ENCODE data around the gene PIK3C3. TPM values are rescaled to one million over a fixed set of nuclear protein-coding genes. Genes with fewer than 3 reads are reported as not detected.

Gene PIK3C3
- total and polyA plus RNA-seq, 9 of the 15 experiments (the other 6 are each of a cell fraction or from before 2014, with no cell fraction given) = 27.0 to 101 (median 42.9) TPM

DNA sequence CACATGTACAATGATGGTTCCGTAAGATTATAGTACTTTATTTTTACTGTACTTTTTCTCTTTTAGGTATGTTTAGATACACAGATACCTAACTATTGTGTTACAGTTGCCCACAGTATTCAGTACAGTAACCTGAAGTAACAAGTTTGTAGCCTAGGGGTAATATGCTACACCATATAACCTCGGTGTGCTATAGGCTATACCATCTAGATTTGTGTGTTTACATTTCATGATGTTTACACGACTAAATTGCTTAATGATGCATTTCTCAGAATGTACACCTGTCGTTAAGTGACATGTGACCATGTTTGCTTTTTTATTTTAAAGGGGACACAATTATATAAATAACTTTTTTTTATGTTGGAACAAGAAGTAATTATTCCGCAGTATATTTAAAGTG, 34.5 kb downstream of the PIK3C3 start (continued):
- TF ChIP-seq GMEB1 (CRISPR knock-in tag; IDR thresholded peaks at IDR 0.05) = no peak
- TF ChIP-seq ZNF507 (tag; conservative IDR thresholded peaks at IDR 0.05) = no peak
- no peak for TF ChIP-seq ILK (tag; IDR thresholded peaks at IDR 0.05; ENCODE audit: borderline replicate concordance, low read depth)
- no peak for TF ChIP-seq ZBTB49 (CRISPR knock-in tag; IDR thresholded peaks at IDR 0.05; ENCODE audit: borderline replicate concordance)
- TF ChIP-seq ZNF232 (CRISPR knock-in tag; IDR thresholded peaks at IDR 0.05) = no peak
- TF ChIP-seq PURB (CRISPR knock-in tag; IDR thresholded peaks at IDR 0.05; ENCODE audit: low read depth) = no peak

- no peak overlapping the region for H3K4me3 ChIP-seq
- WGBS (ENCODE audit: insufficient coverage, low coverage, missing lambda C conversion rate) = 47% methylated on average over 2 of the region's 2 CpGs
- TF ChIP-seq PML (IDR thresholded peaks at IDR 0.05; ENCODE audit: low read length) (no peak), MEIS2 (IDR thresholded peaks at IDR 0.05; ENCODE audit: partially characterized antibody) (peak; percentile 98), EP300 (IDR thresholded peaks at IDR 0.05; ENCODE audit: low read length) (0 out of 2 replicates have a peak, but pooled peaks have one; percentile 3), MITF (IDR thresholded peaks at IDR 0.05) (0 out of 2 replicates have a peak, but pooled peaks have one; percentile 24), TFE3 (CRISPR knock-in tag; IDR thresholded peaks at IDR 0.05) (0 out of 2 replicates have a peak, but pooled peaks have one; percentile 1), ARHGAP35 (IDR thresholded peaks at IDR 0.05; ENCODE audit: partially characterized antibody) (peak; percentile 60)
Measured at GRCh38 chr18:41992066-41992465, 37.0 kb downstream of the PIK3C3 start.

More at GRCh38 chr18:41992066-41992465, 37.0 kb downstream of the PIK3C3 start:
- Histone ChIP-seq H3K4me1 (replicated peaks in 1 of 2; ENCODE audit: control insufficient read depth in 2 of 2, insufficient read depth in 2 of 2, low read length in 2 of 2) (0 out of 5 replicates have a peak, but pooled peaks cover 0 to 2% of the 10 kb centered on the region in 2 experiments), H3K9me1 (ENCODE audit: control insufficient read depth, insufficient read depth, low read length) (no peaks in the 10 kb centered on the region), H2AFZ (ENCODE audit: low read depth, low read length) (no peak overlapping the region), H3K9me3 (replicated peaks; ENCODE audit: control insufficient read depth, insufficient read depth, low read depth, low read length) (no peaks in the 10 kb centered on the region), H3K4me2 (ENCODE audit: insufficient read depth, low read length) (no peak overlapping the region), H3K27me3 (ENCODE audit: control insufficient read depth in 2 of 2, insufficient read depth in 2 of 2, low read length in 2 of 2) (no peaks in the 10 kb centered on the region), H3K36me3 (ENCODE audit: control insufficient read depth, insufficient read depth, low read length) (peaks cover 59% of the 10 kb centered on the region), H4K20me1 (replicated peaks; ENCODE audit: control insufficient read depth, insufficient read depth, low read length) (no peaks in the 10 kb centered on the region), H3K9ac (ENCODE audit: insufficient read depth in 1 of 2, low read depth in 2 of 2, low read length in 2 of 2) (no peak overlapping the region), H3K79me2 (ENCODE audit: control insufficient read depth, insufficient read depth, low read length) (no peaks in the 10 kb centered on the region), H3K27ac (ENCODE audit: extremely low read depth, low read depth, low read length) (peak overlapping the region; percentile 14; the same call in 1 of the 3 replicates)
- ATAC-seq = peak; percentile 67
- CTCF ChIA-PET (ENCODE audit: low intra/inter-chr PET ratio) = no interaction called here
- in situ Hi-C loops (cut with MboI) (no loop called here), intact Hi-C loops (cut with micrococcal nuclease) (loop anchor here (5.0 kb wide), 1 partner anchor 35 kb away; the partner anchor contains the start of gene PIK3C3)
- no TSS peak for BruUV-seq (replicated peaks)
- POLR2A ChIA-PET = no interaction called here
- DNase-seq (ENCODE audit: extremely low read depth in 1 of 4, low spot score in 3 of 4) = peak in 1 of 4 experiments; percentile 23
- FAIRE-seq = peak; percentile 65
